HepG2 (cell line): ENCODE measurements around the gene ST7L. TPM values are rescaled to one million over a fixed set of nuclear protein-coding genes. Genes with fewer than 3 reads are reported as not detected.

Experiments used
- EZH2 ChIP-seq: conservative IDR thresholded peaks from 2 replicates; pipeline ENCODE4 v1.6.1; 2012; ENCODE audit warnings: mild to moderate bottlenecking, low read depth, low read length, moderate library complexity
- HDAC1 ChIP-seq: sonication (generic); formaldehyde crosslinking; IDR thresholded peaks from 2 replicates; pipeline ENCODE4 v1.5.1; 2020; ENCODE audit warnings: mild to moderate bottlenecking, missing genetic modification reagents
- HIVEP1 ChIP-seq: sonication (generic); formaldehyde crosslinking; IDR thresholded peaks from 2 replicates; pipeline ENCODE4 v1.4.0; 2020; ENCODE audit warnings: mild to moderate bottlenecking, missing genetic modification reagents
- KDM2A ChIP-seq: sonication (generic); formaldehyde crosslinking; IDR thresholded peaks from 2 replicates; pipeline ENCODE4 v1.4.0; 2020; ENCODE audit warnings: low read depth, missing genetic modification reagents, borderline replicate concordance
- KMT2A ChIP-seq: sonication (generic); formaldehyde crosslinking; IDR thresholded peaks from 2 replicates; pipeline ENCODE4 v1.4.0; 2020; ENCODE audit warnings: missing genetic modification reagents
- ZKSCAN5 ChIP-seq: sonication (generic); formaldehyde crosslinking; IDR thresholded peaks from 2 replicates; pipeline ENCODE4 v1.5.1; 2020; ENCODE audit warnings: mild to moderate bottlenecking, missing genetic modification reagents
- ZNF235 ChIP-seq: sonication (generic); formaldehyde crosslinking; IDR thresholded peaks from 2 replicates; pipeline ENCODE4 v1.8.1; 2023; ENCODE audit warnings: mild to moderate bottlenecking, missing genetic modification reagents, borderline replicate concordance
- ZNF263 ChIP-seq: sonication (generic); formaldehyde crosslinking; IDR thresholded peaks from 2 replicates; pipeline ENCODE4 v1.4.0; 2020; ENCODE audit warnings: missing genetic modification reagents
- ZNF598 ChIP-seq: sonication (generic); formaldehyde crosslinking; IDR thresholded peaks from 2 replicates; pipeline ENCODE4 v1.5.1; 2020; ENCODE audit warnings: mild to moderate bottlenecking, missing genetic modification reagents, borderline replicate concordance
- polyA plus RNA-seq, 8 experiments: library from polyadenylated mRNA; depleted of rRNA in 3 of 8; stranded (reverse) in 7 of 8; unstranded in 1 of 8; fragments of >200 nt; fragmentation: Illumina TruSeq in 4 of 8; extraction: Trizol in 4 of 8; gene quantifications; 2 replicates each; pipeline versions ENCODE4 v1.2.1 to v1.2.3, GENCODE V29; 2011 to 2016; ENCODE audit warnings: low read depth in 4 of 8, missing spikeins in 1 of 8, mixed read lengths in 1 of 8; ENCODE audit not compliant: insufficient read depth in 1 of 8
- total RNA-seq, 5 experiments: library from RNA; depleted of rRNA; stranded (reverse); fragments of >200 nt; fragmentation: Illumina TruSeq; extraction: Trizol; gene quantifications; 2 replicates each; pipeline ENCODE4 v1.2.3, GENCODE V29; 2016; ENCODE audit warnings: low read depth in 1 of 5
- TF ChIP-seq, protein P1 (sequence below): sonication (generic); formaldehyde crosslinking; IDR thresholded peaks from 2 replicates; pipeline ENCODE4 v1.4.0; 2020; ENCODE audit warnings: missing genetic modification reagents
- TF ChIP-seq, protein P2 (sequence below), 2 experiments: sonication (generic) in 1 of 2; formaldehyde crosslinking in 1 of 2; IDR thresholded peaks; 2 replicates each; pipeline versions ENCODE4 v1.4.0 to v1.6.1; 2018 to 2020; ENCODE audit warnings: missing genetic modification reagents in 2 of 2, borderline replicate concordance in 1 of 2, low read depth in 1 of 2, mild to moderate bottlenecking in 1 of 2, missing biosample characterization in 1 of 2
- TF ChIP-seq, protein P3 (sequence below): sonication (generic); formaldehyde crosslinking; IDR thresholded peaks from 2 replicates; pipeline ENCODE4 v1.5.0; 2020; ENCODE audit warnings: mild to moderate bottlenecking, missing genetic modification reagents, borderline replicate concordance
- TF ChIP-seq, protein P4 (sequence below): sonication (generic); formaldehyde crosslinking; conservative IDR thresholded peaks from 2 replicates; pipeline ENCODE4 v1.8.0; 2022; ENCODE audit warnings: mild to moderate bottlenecking, moderate library complexity, missing genetic modification reagents
- TF ChIP-seq, protein P5 (sequence below): sonication (generic); formaldehyde crosslinking; IDR thresholded peaks from 2 replicates; pipeline ENCODE4 v1.9.0; 2022; ENCODE audit warnings: low read depth, missing genetic modification reagents

The ST7L gene
- total and polyA plus RNA-seq, 2 of the 13 experiments (the other 11 are each of a cell fraction or from before 2014, with no cell fraction given), result 8.6 to 19.9 TPM

DNA sequence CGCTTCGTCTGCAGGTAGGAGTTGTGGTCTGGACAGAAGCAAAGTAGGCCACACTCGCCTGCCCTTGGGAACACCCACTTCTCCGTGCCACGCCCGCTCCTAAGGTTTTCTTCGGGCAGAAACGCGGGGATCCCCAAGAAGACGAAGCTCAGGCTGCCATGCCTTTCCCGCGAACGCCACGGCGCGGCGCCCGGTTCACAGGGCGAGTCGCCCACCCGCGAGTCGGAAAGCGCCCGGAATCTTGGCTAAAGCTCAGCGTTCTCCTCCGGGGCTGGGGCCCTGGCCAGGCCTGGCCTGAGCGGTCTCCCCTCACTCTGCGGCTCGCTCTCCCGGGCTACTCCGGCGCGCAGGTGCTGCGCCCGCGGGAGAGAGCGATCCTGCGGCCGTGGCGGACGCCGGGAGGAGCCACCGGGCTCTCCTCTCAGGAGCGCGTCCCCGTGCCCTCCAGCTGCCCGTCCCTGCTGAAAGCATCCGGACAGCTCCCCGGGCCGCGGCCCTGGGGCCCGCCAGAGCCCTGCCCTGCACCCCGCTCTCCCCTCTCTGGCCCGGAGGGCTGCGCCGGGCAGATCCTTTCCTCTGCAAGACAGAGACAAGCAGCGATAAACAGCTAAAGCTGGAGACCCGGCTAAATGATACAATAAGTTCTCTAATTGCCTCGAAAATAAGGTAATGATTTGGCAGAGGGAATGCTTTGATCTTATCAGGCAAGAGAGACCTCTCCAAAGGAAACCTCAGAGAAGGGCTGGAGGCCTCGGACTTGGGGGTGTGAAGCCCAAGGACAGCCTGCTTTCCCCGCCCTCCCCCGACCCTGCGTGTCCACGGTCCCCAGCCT is 116.9 kb downstream of the ST7L start (continued):
- TF ChIP-seq, protein P1, sequence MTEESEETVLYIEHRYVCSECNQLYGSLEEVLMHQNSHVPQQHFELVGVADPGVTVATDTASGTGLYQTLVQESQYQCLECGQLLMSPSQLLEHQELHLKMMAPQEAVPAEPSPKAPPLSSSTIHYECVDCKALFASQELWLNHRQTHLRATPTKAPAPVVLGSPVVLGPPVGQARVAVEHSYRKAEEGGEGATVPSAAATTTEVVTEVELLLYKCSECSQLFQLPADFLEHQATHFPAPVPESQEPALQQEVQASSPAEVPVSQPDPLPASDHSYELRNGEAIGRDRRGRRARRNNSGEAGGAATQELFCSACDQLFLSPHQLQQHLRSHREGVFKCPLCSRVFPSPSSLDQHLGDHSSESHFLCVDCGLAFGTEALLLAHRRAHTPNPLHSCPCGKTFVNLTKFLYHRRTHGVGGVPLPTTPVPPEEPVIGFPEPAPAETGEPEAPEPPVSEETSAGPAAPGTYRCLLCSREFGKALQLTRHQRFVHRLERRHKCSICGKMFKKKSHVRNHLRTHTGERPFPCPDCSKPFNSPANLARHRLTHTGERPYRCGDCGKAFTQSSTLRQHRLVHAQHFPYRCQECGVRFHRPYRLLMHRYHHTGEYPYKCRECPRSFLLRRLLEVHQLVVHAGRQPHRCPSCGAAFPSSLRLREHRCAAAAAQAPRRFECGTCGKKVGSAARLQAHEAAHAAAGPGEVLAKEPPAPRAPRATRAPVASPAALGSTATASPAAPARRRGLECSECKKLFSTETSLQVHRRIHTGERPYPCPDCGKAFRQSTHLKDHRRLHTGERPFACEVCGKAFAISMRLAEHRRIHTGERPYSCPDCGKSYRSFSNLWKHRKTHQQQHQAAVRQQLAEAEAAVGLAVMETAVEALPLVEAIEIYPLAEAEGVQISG (CRISPR knock-in tag), result 0 out of 2 replicates have a peak, but pooled peaks have one; percentile 16
- TF ChIP-seq, protein P2, sequence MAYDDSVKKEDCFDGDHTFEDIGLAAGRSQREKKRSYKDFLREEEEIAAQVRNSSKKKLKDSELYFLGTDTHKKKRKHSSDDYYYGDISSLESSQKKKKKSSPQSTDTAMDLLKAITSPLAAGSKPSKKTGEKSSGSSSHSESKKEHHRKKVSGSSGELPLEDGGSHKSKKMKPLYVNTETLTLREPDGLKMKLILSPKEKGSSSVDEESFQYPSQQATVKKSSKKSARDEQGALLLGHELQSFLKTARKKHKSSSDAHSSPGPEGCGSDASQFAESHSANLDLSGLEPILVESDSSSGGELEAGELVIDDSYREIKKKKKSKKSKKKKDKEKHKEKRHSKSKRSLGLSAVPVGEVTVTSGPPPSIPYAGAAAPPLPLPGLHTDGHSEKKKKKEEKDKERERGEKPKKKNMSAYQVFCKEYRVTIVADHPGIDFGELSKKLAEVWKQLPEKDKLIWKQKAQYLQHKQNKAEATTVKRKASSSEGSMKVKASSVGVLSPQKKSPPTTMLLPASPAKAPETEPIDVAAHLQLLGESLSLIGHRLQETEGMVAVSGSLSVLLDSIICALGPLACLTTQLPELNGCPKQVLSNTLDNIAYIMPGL (CRISPR knock-in tag; IDR thresholded peaks at IDR 0.05; ENCODE audit: borderline replicate concordance in 1 of 2, low read depth in 1 of 2), result peak in 1 of 2 experiments; percentile 44; a peak in 1 of 4 replicates
- TF ChIP-seq, protein P3, sequence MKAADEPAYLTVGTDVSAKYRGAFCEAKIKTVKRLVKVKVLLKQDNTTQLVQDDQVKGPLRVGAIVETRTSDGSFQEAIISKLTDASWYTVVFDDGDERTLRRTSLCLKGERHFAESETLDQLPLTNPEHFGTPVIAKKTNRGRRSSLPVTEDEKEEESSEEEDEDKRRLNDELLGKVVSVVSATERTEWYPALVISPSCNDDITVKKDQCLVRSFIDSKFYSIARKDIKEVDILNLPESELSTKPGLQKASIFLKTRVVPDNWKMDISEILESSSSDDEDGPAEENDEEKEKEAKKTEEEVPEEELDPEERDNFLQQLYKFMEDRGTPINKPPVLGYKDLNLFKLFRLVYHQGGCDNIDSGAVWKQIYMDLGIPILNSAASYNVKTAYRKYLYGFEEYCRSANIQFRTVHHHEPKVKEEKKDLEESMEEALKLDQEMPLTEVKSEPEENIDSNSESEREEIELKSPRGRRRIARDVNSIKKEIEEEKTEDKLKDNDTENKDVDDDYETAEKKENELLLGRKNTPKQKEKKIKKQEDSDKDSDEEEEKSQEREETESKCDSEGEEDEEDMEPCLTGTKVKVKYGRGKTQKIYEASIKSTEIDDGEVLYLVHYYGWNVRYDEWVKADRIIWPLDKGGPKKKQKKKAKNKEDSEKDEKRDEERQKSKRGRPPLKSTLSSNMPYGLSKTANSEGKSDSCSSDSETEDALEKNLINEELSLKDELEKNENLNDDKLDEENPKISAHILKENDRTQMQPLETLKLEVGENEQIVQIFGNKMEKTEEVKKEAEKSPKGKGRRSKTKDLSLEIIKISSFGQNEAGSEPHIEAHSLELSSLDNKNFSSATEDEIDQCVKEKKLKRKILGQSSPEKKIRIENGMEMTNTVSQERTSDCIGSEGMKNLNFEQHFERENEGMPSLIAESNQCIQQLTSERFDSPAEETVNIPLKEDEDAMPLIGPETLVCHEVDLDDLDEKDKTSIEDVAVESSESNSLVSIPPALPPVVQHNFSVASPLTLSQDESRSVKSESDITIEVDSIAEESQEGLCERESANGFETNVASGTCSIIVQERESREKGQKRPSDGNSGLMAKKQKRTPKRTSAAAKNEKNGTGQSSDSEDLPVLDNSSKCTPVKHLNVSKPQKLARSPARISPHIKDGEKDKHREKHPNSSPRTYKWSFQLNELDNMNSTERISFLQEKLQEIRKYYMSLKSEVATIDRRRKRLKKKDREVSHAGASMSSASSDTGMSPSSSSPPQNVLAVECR (CRISPR knock-in tag), result peak; percentile 29; the same call in 1 of the 2 replicates
- TF ChIP-seq KDM2A (CRISPR knock-in tag), result peak; percentile 51; the same call in 1 of the 2 replicates
- TF ChIP-seq ZNF235 (CRISPR knock-in tag), result peak; percentile 31; the same call in 1 of the 2 replicates
- TF ChIP-seq ZNF598 (CRISPR knock-in tag), result no peak
- no peak for TF ChIP-seq HIVEP1 (CRISPR knock-in tag)
- TF ChIP-seq, protein P4, sequence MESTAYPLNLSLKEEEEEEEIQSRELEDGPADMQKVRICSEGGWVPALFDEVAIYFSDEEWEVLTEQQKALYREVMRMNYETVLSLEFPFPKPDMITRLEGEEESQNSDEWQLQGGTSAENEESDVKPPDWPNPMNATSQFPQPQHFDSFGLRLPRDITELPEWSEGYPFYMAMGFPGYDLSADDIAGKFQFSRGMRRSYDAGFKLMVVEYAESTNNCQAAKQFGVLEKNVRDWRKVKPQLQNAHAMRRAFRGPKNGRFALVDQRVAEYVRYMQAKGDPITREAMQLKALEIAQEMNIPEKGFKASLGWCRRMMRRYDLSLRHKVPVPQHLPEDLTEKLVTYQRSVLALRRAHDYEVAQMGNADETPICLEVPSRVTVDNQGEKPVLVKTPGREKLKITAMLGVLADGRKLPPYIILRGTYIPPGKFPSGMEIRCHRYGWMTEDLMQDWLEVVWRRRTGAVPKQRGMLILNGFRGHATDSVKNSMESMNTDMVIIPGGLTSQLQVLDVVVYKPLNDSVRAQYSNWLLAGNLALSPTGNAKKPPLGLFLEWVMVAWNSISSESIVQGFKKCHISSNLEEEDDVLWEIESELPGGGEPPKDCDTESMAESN (CRISPR knock-in tag), result 0 out of 2 replicates have a peak, but pooled peaks have one; percentile 36
- TF ChIP-seq, protein P5, sequence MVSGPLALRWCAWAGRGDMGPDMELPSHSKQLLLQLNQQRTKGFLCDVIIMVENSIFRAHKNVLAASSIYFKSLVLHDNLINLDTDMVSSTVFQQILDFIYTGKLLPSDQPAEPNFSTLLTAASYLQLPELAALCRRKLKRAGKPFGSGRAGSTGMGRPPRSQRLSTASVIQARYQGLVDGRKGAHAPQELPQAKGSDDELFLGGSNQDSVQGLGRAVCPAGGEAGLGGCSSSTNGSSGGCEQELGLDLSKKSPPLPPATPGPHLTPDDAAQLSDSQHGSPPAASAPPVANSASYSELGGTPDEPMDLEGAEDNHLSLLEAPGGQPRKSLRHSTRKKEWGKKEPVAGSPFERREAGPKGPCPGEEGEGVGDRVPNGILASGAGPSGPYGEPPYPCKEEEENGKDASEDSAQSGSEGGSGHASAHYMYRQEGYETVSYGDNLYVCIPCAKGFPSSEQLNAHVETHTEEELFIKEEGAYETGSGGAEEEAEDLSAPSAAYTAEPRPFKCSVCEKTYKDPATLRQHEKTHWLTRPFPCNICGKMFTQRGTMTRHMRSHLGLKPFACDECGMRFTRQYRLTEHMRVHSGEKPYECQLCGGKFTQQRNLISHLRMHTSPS (CRISPR knock-in tag), result 0 out of 2 replicates have a peak, but pooled peaks have one; percentile 20
- no peak for TF ChIP-seq KMT2A (CRISPR knock-in tag)
- 0 out of 2 replicates have a peak, but pooled peaks have one; percentile 17 for TF ChIP-seq HDAC1 (CRISPR knock-in tag)
- TF ChIP-seq ZNF263 (CRISPR knock-in tag), result peak; percentile 79
- TF ChIP-seq ZKSCAN5 (CRISPR knock-in tag), result no peak
- 0 out of 2 replicates have a peak, but pooled peaks have one; percentile 64 for TF ChIP-seq EZH2
